Measurements from ENCODE around the gene CNFN. TPM values are rescaled to one million over a fixed set of nuclear protein-coding genes. Genes with fewer than 3 reads are reported as not detected.
A peak's percentile ranks its signal among the peaks of the same experiment; 100 is the strongest.

Gene CNFN
- polyA plus RNA-seq, 2 of the 4 experiments (the other 2 are of a cell fraction) = 5.1 to 33.2 TPM

- peak overlapping the region; percentile 97 for H3K4me2 ChIP-seq
- ChIA-PET CTCF (interaction anchor here (0.6 to 17.1 kb wide), 15 partner anchors 9 to 1035 kb away, joined by 3 to 302 read pairs (median 4); partner anchors contain the start of genes CNFN and CXCL17), POLR2A (interaction anchor here (0.5 to 2.7 kb wide), 19 partner anchors 9 to 506 kb away, joined by 3 to 29 read pairs (median 4); partner anchors contain the start of gene GSK3A)
- H3K27ac ChIP-seq = peak overlapping the region; percentile 74 to 87
- DNase-seq (ENCODE audit: low read depth in 1 of 2, low spot score in 1 of 2) (peak; percentile 44 to 62), ATAC-seq (0 out of 6 replicates have a peak, but pooled peaks of 1 of the 2 experiments have one; percentile 0), FAIRE-seq (peak; percentile 23)
- peak overlapping the region; percentile 62 for H3K4me3 ChIP-seq
- 30% methylated on average over 25 of the region's 25 CpGs for WGBS (ENCODE audit: missing lambda C conversion rate)
- H3K4me1 ChIP-seq = peaks cover 25% of the 10 kb centered on the region
- no peaks in the 10 kb centered on the region for H3K9me3 ChIP-seq
- TF ChIP-seq MAX (IDR thresholded peaks at IDR 0.05) (peak; percentile 39; the same call in 1 of the 2 replicates), FOSL2 (IDR thresholded peaks at IDR 0.05) (no peak), FOSL2 (CRISPR knock-in tag; IDR thresholded peaks at IDR 0.05) (peak; percentile 5; the same call in 1 of the 2 replicates), PHF8 (IDR thresholded peaks at IDR 0.05; ENCODE audit: borderline replicate concordance, low read depth) (peak; percentile 43; the same call in 1 of the 2 replicates), HOXB13 (CRISPR knock-in tag; IDR thresholded peaks at IDR 0.05; ENCODE audit: low read depth) (no peak), BHLHE40 (IDR thresholded peaks at IDR 0.05; ENCODE audit: low read depth, low read length) (no peak), JUNB (IDR thresholded peaks at IDR 0.05) (no peak), ZNF302 (CRISPR knock-in tag; IDR thresholded peaks at IDR 0.05) (no peak), POLR2AphosphoS2 (conservative IDR thresholded peaks at IDR 0.05; ENCODE audit: low read length) (no peak), KDM1A (IDR thresholded peaks at IDR 0.05; ENCODE audit: low read depth) (no peak), RFX5 (IDR thresholded peaks at IDR 0.05) (no peak), ELK1 (IDR thresholded peaks at IDR 0.05; ENCODE audit: low read depth, low read length) (no peak), TFCP2L1 (CRISPR knock-in tag; IDR thresholded peaks at IDR 0.05) (no peak), RNF2 (IDR thresholded peaks at IDR 0.05; ENCODE audit: borderline replicate concordance, low read depth) (no peak), BCL3 (IDR thresholded peaks at IDR 0.05) (no peak; the same call in 2 of the 3 replicates), FOSB (CRISPR knock-in tag; IDR thresholded peaks at IDR 0.05) (no peak), ZC3H11A (IDR thresholded peaks at IDR 0.05) (no peak), NPAS2 (CRISPR knock-in tag; IDR thresholded peaks at IDR 0.05; ENCODE audit: borderline replicate concordance) (no peak), EHMT2 (IDR thresholded peaks at IDR 0.05; ENCODE audit: low read depth) (no peak), CHD4 (IDR thresholded peaks at IDR 0.05; ENCODE audit: borderline replicate concordance) (no peak), HOXB5 (CRISPR knock-in tag; IDR thresholded peaks at IDR 0.05) (no peak), ZFP36 (IDR thresholded peaks at IDR 0.05; ENCODE audit: borderline replicate concordance, partially characterized antibody) (peak; percentile 7), ATOH8 (CRISPR knock-in tag; IDR thresholded peaks at IDR 0.05; ENCODE audit: low read depth) (no peak), HMGXB4 (CRISPR knock-in tag; IDR thresholded peaks at IDR 0.05; ENCODE audit: borderline replicate concordance) (no peak), KDM5A (IDR thresholded peaks at IDR 0.05) (no peak), CTCF (IDR thresholded peaks at IDR 0.05) (no peak), TP53 (CRISPR knock-in tag; IDR thresholded peaks at IDR 0.05) (0 out of 2 replicates have a peak, but pooled peaks have one; percentile 63), RCOR1 (IDR thresholded peaks at IDR 0.05; ENCODE audit: low read depth, low read length) (no peak), JUN (IDR thresholded peaks at IDR 0.05) (peak in 1 of 2 experiments; percentile 4; a peak in 1 of 5 replicates), ZSCAN20 (CRISPR knock-in tag; IDR thresholded peaks at IDR 0.05) (no peak), EHF (CRISPR knock-in tag; IDR thresholded peaks at IDR 0.05) (no peak), HES2 (IDR thresholded peaks at IDR 0.05) (no peak), GATA3 (IDR thresholded peaks at IDR 0.05; ENCODE audit: borderline replicate concordance) (no peak)
These were observed 7.4 kb upstream of the CNFN start for GRCh38 chr19:42397263-42398166.
